ENCODE data around the gene MRPL30. TPM values are rescaled to one million over a fixed set of nuclear protein-coding genes. Genes with fewer than 3 reads are reported as not detected.

Gene MRPL30
- polyA plus RNA-seq, 1 donor (not counting 4 experiments of a cell fraction or from before 2014, with no cell fraction given) = 45.2 TPM

- Histone ChIP-seq H3K9me3 (ENCODE audit: control insufficient read depth, low read depth, low read length) (no peaks in the 10 kb centered on the region), H3K27ac (ENCODE audit: control insufficient read depth, insufficient read depth, low read length) (no peak overlapping the region), H4K20me1 (ENCODE audit: control insufficient read depth, extremely low read depth, insufficient read depth, low read length) (no peaks in the 10 kb centered on the region), H3K9ac (ENCODE audit: control insufficient read depth, extremely low read depth, insufficient read depth, low read length) (no peak overlapping the region), H2AFZ (ENCODE audit: control insufficient read depth, low read length) (no peak overlapping the region), H3K9me1 (ENCODE audit: control insufficient read depth, extremely low read depth, insufficient read depth, low read length) (no peaks in the 10 kb centered on the region), H3K36me3 (ENCODE audit: control insufficient read depth in 2 of 2, extremely low read depth in 1 of 2, insufficient read depth in 2 of 2, low read length in 2 of 2) (no peaks in the 10 kb centered on the region), H3K4me3 (ENCODE audit: control insufficient read depth in 2 of 3, extremely low read depth in 1 of 3, insufficient read depth in 2 of 3, low read depth in 1 of 3, low read length in 3 of 3) (no peak overlapping the region), H3K27me3 (ENCODE audit: control insufficient read depth, extremely low read depth, insufficient read depth, low read length) (no peaks in the 10 kb centered on the region), H3K4me1 (ENCODE audit: control insufficient read depth, extremely low read depth, insufficient read depth, low read length) (no peaks in the 10 kb centered on the region), H3K4me2 (ENCODE audit: control insufficient read depth, extremely low read depth, insufficient read depth, low read depth, low read length) (no peak overlapping the region), H3K79me2 (ENCODE audit: control insufficient read depth, insufficient read depth, low read length) (no peaks in the 10 kb centered on the region)
- FAIRE-seq (no peak), DNase-seq (ENCODE audit: low read depth, low spot score) (no peak)
- no peak for TF ChIP-seq EZH2 (IDR thresholded peaks at IDR 0.05; ENCODE audit: low read length)
- no peak for TF ChIP-seq CTCF (optimal IDR thresholded peaks at IDR 0.05 in 1 of 3, IDR thresholded peaks at IDR 0.05 in 1 of 3, conservative IDR thresholded peaks at IDR 0.05 in 1 of 3; ENCODE audit: extremely low read depth in 1 of 3, insufficient read depth in 2 of 3, low read length in 3 of 3)
- dilution Hi-C loops (cut with MboI; ENCODE audit: extremely low pct_ligation_motif_present, low sequenced_read_pairs) = no loop called here
Observed at GRCh38 chr2:99240431-99240830, 59.4 kb downstream of the MRPL30 start.

- no peaks in the 10 kb centered on the region for H3K4me1 ChIP-seq (ENCODE audit: control insufficient read depth, extremely low read depth, insufficient read depth, low read length)
- no peaks in the 10 kb centered on the region for H3K9me3 ChIP-seq (ENCODE audit: control insufficient read depth, low read depth, low read length)
- dilution Hi-C loops (cut with MboI; ENCODE audit: extremely low pct_ligation_motif_present, low sequenced_read_pairs) = no loop called here
- DNase-seq (ENCODE audit: low read depth, low spot score) = no peak
- H3K27me3 ChIP-seq (ENCODE audit: control insufficient read depth, extremely low read depth, insufficient read depth, low read length) = no peaks in the 10 kb centered on the region
- no peak for FAIRE-seq
- H3K4me3 ChIP-seq (ENCODE audit: control insufficient read depth in 2 of 3, extremely low read depth in 1 of 3, insufficient read depth in 2 of 3, low read depth in 1 of 3, low read length in 3 of 3) = no peak overlapping the region
- TF ChIP-seq CTCF (optimal IDR thresholded peaks at IDR 0.05 in 1 of 3, IDR thresholded peaks at IDR 0.05 in 1 of 3, conservative IDR thresholded peaks at IDR 0.05 in 1 of 3; ENCODE audit: extremely low read depth in 1 of 3, insufficient read depth in 2 of 3, low read length in 3 of 3) (no peak), EZH2 (IDR thresholded peaks at IDR 0.05; ENCODE audit: low read length) (no peak)
- no peak overlapping the region for H3K4me2 ChIP-seq (ENCODE audit: control insufficient read depth, extremely low read depth, insufficient read depth, low read depth, low read length)
- H3K36me3 ChIP-seq (ENCODE audit: control insufficient read depth in 2 of 2, extremely low read depth in 1 of 2, insufficient read depth in 2 of 2, low read length in 2 of 2) = no peaks in the 10 kb centered on the region
- no peaks in the 10 kb centered on the region for H3K9me1 ChIP-seq (ENCODE audit: control insufficient read depth, extremely low read depth, insufficient read depth, low read length)
- H2AFZ ChIP-seq (ENCODE audit: control insufficient read depth, low read length) = no peak overlapping the region
- H3K9ac ChIP-seq (ENCODE audit: control insufficient read depth, extremely low read depth, insufficient read depth, low read length) = no peak overlapping the region
- H3K79me2 ChIP-seq (ENCODE audit: control insufficient read depth, insufficient read depth, low read length) = no peaks in the 10 kb centered on the region
- no peak overlapping the region for H3K27ac ChIP-seq (ENCODE audit: control insufficient read depth, insufficient read depth, low read length)
- no peaks in the 10 kb centered on the region for H4K20me1 ChIP-seq (ENCODE audit: control insufficient read depth, extremely low read depth, insufficient read depth, low read length)
Observed at GRCh38 chr2:99242151-99242550, 61.2 kb downstream of the MRPL30 start.

Small RNA genes lying within 50 kb of the gene (small RNA-seq; reads per million reads assigned to genes)
- 0 reads per million in 3 experiments for gene AC092587.1 (ENCODE audit: insufficient read length in 3 of 3, low read depth in 3 of 3, low replicate concordance in 1 of 3)

Other genes starting within 250 kb of the MRPL30 start
- 1.4 to 2.1 TPM (median 1.6 TPM) in 3 replicates for gene CRACDL, start 245.0 kb upstream of the MRPL30 start, polyA plus RNA-seq
- 0.31 to 0.75 TPM (median 0.48 TPM) in 3 replicates for gene C2orf15, start 39.5 kb upstream of the MRPL30 start, polyA plus RNA-seq
- gene TSGA10, start 26.2 kb upstream of the MRPL30 start, polyA plus RNA-seq = 1.7 to 2.4 TPM (median 1.7 TPM) in 3 replicates
- 2.1 to 4.9 TPM (median 2.4 TPM) in 3 replicates for gene LIPT1, start 26.2 kb upstream of the MRPL30 start, polyA plus RNA-seq
- gene MITD1, start 126 bp upstream of the MRPL30 start, polyA plus RNA-seq = 16.4 to 37.7 TPM (median 22.2 TPM) in 3 replicates
- gene LYG2, start 74.5 kb downstream of the MRPL30 start, polyA plus RNA-seq = 0.14 to 0.24 TPM in 2 of 3 replicates, not detected in the other
- gene LYG1, start 120.0 kb downstream of the MRPL30 start, polyA plus RNA-seq = 0.53 to 1.4 TPM (median 1.1 TPM) in 3 replicates
- gene TXNDC9, start 155.1 kb downstream of the MRPL30 start, polyA plus RNA-seq = 46.4 to 73.3 TPM (median 62.4 TPM) in 3 replicates
- 13.4 to 32.6 TPM (median 24.7 TPM) in 3 replicates for gene EIF5B, start 156.2 kb downstream of the MRPL30 start, polyA plus RNA-seq